ENCODE results near the gene DOC2B. TPM values are rescaled to one million over a fixed set of nuclear protein-coding genes. Genes with fewer than 3 reads are reported as not detected.
"Not testable (repeated sequence)": the region's sequence is repeated elsewhere in the genome, so short reads cannot be mapped to it uniquely, and the experiment has no call there.

The DOC2B gene
- total RNA-seq, 1 donor from 2014 or later, result 0.32 TPM

DNA sequence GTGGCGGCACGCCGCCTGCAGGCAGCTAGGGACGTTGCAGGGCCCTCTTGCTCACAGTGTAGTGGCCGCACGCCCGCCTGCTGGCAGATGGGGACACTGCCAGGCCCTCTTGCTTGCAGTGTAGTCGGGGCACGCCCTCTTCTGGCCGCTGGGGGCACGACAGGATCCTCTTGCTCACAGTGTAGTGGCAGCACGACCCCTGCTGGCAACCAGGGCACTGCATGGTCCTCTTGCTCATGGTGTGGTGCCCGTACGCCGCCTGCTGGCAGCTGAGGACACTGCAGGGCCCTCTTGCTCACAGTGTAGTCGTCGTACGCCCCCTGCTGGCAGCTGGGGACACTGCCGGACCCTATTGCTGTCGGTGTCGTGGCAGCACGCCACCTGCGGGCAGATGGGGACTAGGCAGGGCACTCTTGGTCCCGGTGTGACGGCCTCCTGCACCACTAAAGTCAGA is 47.1 kb downstream of the DOC2B start:
- DNase-seq (ENCODE audit: low spot score), result peak; percentile 42
- not testable (repeated sequence) for H3K9me3 Mint-ChIP-seq (ENCODE audit: low read depth); H3K4me3 Mint-ChIP-seq (ENCODE audit: unreplicated experiment); H3K27me3 Mint-ChIP-seq (ENCODE audit: low read depth); H3K4me1 Mint-ChIP-seq (ENCODE audit: low read depth); H3K27ac Mint-ChIP-seq (ENCODE audit: unreplicated experiment); H3K36me3 Mint-ChIP-seq (ENCODE audit: low read depth)
- TF ChIP-seq, protein P1, sequence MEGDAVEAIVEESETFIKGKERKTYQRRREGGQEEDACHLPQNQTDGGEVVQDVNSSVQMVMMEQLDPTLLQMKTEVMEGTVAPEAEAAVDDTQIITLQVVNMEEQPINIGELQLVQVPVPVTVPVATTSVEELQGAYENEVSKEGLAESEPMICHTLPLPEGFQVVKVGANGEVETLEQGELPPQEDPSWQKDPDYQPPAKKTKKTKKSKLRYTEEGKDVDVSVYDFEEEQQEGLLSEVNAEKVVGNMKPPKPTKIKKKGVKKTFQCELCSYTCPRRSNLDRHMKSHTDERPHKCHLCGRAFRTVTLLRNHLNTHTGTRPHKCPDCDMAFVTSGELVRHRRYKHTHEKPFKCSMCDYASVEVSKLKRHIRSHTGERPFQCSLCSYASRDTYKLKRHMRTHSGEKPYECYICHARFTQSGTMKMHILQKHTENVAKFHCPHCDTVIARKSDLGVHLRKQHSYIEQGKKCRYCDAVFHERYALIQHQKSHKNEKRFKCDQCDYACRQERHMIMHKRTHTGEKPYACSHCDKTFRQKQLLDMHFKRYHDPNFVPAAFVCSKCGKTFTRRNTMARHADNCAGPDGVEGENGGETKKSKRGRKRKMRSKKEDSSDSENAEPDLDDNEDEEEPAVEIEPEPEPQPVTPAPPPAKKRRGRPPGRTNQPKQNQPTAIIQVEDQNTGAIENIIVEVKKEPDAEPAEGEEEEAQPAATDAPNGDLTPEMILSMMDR (IDR thresholded peaks at IDR 0.05), result peak; percentile 69

DNA sequence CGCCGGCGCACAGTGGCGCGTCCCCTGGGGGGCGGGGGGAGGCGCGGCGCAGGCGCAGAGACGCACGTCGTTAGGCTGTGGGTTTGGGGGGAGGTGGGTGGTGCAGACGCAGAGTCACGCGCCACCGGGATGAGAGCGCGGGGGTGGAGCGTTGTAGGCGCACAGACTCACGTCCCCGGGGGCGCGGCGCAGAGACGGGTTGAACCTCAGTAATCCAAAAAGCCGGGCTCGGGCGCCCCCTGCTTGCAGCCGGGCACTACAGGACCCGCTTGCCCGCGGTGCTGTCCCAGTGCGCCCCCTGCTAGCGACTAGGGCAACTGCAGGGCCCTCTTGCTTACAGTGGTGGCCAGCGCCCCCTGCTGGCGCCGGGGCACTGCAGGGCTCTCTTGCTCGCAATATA is 47.5 kb downstream of the DOC2B start:
- not testable (repeated sequence) for H3K4me3 Mint-ChIP-seq (ENCODE audit: unreplicated experiment); H3K9me3 Mint-ChIP-seq (ENCODE audit: low read depth); H3K4me1 Mint-ChIP-seq (ENCODE audit: low read depth); H3K27ac Mint-ChIP-seq (ENCODE audit: unreplicated experiment); H3K27me3 Mint-ChIP-seq (ENCODE audit: low read depth); H3K36me3 Mint-ChIP-seq (ENCODE audit: low read depth)
- peak; percentile 67 for DNase-seq (ENCODE audit: low spot score)

DNA sequence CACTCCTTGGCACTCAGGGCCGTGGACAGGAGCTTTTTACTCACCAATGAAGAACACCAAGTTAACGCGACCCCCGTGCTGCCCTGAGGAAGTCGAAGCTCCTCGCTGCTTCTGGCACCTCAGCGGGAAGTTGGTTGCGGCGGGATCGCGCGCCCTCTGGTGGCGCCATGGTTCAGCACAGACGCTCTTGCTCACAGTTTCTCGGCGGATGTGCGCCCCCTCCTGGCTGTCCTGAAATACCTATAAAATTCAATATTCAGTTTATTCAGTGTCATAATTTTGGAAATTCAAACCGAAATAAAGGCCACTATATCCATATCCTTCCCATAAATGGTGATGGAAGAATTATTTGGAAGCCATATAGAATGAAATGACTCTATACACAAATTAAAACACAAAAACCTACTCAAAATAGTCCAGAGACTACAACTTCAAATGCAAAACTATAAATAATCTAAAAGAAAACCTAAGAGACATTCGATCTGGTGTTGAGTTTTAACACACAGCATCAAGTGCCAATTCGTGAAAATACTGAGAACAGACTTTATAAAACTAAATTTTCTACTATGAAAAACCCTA is 63.0 kb downstream of the DOC2B start:
- not testable (repeated sequence) for H3K4me1 Mint-ChIP-seq (ENCODE audit: low read depth); H3K9me3 Mint-ChIP-seq (ENCODE audit: low read depth); H3K4me3 Mint-ChIP-seq (ENCODE audit: unreplicated experiment); H3K27ac Mint-ChIP-seq (ENCODE audit: unreplicated experiment); DNase-seq (ENCODE audit: low spot score); H3K36me3 Mint-ChIP-seq (ENCODE audit: low read depth); H3K27me3 Mint-ChIP-seq (ENCODE audit: low read depth)
- TF ChIP-seq, protein P1 (IDR thresholded peaks at IDR 0.05), result peak; percentile 65

DNA sequence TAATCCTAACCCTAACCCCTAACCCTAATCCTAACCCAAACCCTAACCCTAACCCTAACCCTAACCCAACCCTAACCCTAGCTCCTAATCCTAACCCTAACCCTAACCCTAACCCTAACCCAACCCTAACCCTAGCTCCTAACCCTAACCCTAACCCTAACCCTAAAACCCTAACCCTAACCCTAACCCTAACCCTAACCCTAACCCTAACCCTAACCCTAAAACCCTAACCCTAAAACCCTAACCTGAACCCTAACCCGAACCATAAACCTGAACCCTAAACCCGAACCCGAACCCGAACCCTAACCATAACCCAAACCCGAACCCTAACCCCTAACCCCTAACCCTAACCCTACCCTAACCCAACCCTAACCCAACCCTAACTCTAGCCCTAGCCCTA is 68.3 kb downstream of the DOC2B start:
- not testable (repeated sequence) for H3K4me3 Mint-ChIP-seq (ENCODE audit: unreplicated experiment); H3K27me3 Mint-ChIP-seq (ENCODE audit: low read depth); DNase-seq (ENCODE audit: low spot score); H3K9me3 Mint-ChIP-seq (ENCODE audit: low read depth); H3K36me3 Mint-ChIP-seq (ENCODE audit: low read depth); H3K27ac Mint-ChIP-seq (ENCODE audit: unreplicated experiment); H3K4me1 Mint-ChIP-seq (ENCODE audit: low read depth)

Other genes starting within 250 kb of the DOC2B start
- not detected in 3 replicates for gene SCGB1C2, start 44.1 kb downstream of the DOC2B start, total RNA-seq
- 3.4 to 4.1 TPM (median 4.0 TPM) in 3 replicates for gene RPH3AL, start 171.2 kb upstream of the DOC2B start, total RNA-seq